Adipose tissue (tissue), 3 donors: ENCODE results near the gene FAM9C. TPM values are rescaled to one million over a fixed set of nuclear protein-coding genes. Genes with fewer than 3 reads are reported as not detected.

Experiments
- H3K27ac ChIP-seq: one replicate; pipeline ENCODE4 v1.5.1; 2013; ENCODE audit warnings: low read depth, low read length
- WGBS, 3 donors: extraction: QIAGEN DNeasy Blood & Tissue Kit; methylation state at CpG; one replicate each; pipeline ENCODE4 v1.1.7; 2013; 5-methylcytosine and 5-hydroxymethylcytosine counted together
- polyA plus RNA-seq, 3 donors: library from polyadenylated mRNA; stranded (reverse); fragments of 200-250 nt; gene quantifications; one replicate each; pipeline ENCODE4 v1.2.3, GENCODE V29; 2013
- donor health status: healthy with polysubstance abuse.
- donor health status: Bipolar disorder and iron deficiency.
- donor health status: healthy.

The FAM9C gene
- polyA plus RNA-seq, 3 donors: 0.09 TPM; not detected in 2

DNA sequence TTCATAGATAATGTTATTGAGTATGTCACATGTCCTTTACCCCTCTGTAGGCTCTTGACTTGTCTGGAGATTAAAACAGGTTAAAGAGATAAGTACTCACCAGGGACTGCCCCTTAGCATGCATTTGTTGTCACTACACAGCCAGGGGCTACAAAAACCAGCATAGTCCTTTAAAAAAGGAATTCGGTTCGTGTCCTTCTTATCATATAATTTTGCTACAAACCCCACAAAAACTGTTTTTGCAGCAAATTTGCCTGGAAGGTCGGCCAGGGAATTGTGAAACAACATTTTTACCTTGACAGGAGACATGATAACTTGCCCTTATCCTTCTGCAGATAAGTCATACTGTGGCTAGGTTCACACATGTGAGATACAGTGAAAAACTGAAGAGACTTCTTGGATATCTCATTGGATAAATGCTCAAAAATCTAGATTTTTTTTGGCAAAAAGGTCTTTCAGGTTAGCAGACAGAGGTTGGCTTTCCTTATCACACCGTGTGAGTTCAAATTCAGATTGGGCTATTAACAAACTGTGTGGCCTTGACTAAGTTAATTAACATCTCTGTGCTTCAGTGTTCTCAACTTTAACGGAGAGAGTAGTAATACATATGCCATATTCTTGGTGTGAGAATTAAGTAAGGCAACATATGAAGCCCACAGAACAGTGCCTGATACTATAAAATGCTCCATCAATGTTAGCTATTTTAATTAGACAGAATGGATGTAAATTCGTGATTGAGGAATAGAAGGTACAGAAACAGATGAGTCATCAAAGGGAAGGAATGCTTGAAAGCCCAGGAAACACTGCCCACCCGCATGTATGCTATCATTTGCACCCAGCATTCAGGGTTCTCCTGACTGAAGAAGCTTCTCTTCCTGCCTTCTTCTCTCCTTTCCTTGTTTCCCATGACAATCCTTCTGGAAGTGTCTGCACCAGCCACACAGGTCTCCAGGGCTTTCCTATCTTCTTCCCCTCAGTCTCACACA lies 30.0 kb downstream of the FAM9C start:
- WGBS, 3 donors: 48 to 57% (median 52%) methylated on average over 7 of the region's 7 CpGs
- no peak overlapping the region for H3K27ac ChIP-seq

DNA sequence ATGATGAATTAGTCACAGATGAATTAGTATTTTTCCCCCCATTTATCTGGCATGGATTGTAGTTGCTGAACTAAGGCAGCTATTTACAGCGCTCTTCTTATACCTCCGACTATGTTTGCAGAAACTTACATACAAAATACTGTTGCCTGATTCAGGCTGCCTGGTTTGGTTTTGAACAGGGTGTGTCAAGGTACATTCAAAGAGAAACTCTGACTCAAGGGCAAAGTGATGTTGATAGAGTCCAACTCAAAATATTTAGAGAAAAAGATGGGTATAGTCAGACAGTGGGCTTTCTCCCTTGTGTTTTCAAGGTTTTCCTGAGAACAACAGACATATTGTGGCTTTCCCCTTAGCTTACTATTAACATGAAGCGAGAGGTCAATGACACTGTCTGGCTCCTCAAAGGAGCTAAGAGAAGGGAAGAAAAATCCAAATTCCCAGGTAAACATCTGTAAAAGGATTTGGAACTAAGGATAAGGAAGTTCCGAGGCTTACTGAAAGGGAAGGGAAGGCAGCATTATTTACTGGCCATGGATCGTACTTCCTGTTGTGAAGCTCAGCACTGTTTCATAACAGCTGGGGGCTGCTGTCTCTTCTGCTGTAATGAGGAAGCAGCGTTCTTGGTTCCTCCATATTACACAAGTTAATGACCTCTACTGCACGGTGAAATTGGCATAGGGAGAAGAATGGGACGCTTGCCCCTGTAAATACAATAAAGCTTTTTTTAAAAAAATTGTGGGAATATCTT lies 30.9 kb downstream of the FAM9C start:
- no peak overlapping the region for H3K27ac ChIP-seq
- WGBS, 3 donors: 22 to 45% (median 33%) methylated on average over 8 of the region's 8 CpGs

DNA sequence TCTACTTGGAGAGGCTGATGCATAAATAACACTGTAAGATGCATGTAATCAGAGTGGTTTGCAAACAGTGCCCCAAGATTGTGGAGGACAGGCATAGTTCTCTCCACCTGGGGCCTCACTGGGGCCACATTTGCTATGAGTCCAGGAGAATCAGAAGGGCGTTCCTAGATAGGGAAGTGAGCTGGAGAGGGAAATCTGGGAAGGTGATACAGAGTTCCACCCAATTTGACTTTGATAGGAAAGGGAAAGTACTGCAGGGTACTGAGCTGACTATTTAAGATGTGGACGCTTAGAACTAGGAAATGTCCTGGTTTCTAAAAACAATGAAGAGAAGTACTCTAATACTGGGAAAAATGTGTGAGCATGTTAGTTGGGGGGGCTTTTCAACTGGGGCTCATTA lies 33.9 kb downstream of the FAM9C start:
- H3K27ac ChIP-seq: no peak overlapping the region
- WGBS, 3 donors: 67 to 79% (median 68%) methylated on average over 2 of the region's 2 CpGs

DNA sequence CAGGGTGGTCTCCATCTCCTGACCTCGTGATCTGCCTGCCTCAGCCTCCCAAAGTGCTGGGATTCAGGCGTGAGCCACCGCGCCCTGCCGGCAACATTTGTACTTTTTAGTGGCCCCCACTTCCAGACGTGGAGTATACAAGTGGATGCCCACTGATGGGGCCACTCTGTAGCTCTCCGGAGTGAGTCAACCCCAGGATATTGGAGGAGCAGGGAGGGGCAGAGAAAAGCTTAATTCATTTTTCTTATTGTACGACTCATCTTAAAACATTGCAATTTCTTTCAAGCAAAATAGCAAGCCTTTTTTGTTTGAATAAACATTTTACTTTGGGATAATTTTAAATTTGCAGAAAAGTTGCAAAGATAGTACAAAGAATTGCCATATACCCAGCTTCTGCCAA lies 34.6 kb downstream of the FAM9C start:
- H3K27ac ChIP-seq: no peak overlapping the region
- WGBS, 3 donors: 88 to 97% (median 89%) methylated on average over 8 of the region's 8 CpGs

DNA sequence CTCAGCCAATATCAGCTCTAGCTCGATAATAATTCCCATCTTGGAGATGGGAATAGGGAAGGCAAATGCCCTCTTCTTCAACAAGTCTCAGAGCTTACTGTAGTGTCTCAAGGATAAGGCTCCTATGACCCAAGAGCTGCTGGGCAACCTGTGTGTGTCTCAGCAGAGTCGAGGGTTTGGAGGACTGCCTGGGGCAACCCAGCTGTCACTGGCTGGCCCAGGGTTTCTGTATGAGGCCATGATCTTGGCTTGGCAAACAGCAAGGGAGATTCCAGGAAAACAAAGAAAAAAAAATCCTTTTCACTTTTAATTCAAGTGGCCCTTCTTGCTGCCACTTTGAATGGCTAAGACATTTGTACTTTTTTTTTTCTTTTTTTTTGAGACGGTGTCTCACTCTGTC lies 35.1 kb downstream of the FAM9C start:
- 46 to 78% (median 63%) methylated on average over 2 to 3 of the region's 3 CpGs for WGBS, 3 donors
- H3K27ac ChIP-seq: no peak overlapping the region

DNA sequence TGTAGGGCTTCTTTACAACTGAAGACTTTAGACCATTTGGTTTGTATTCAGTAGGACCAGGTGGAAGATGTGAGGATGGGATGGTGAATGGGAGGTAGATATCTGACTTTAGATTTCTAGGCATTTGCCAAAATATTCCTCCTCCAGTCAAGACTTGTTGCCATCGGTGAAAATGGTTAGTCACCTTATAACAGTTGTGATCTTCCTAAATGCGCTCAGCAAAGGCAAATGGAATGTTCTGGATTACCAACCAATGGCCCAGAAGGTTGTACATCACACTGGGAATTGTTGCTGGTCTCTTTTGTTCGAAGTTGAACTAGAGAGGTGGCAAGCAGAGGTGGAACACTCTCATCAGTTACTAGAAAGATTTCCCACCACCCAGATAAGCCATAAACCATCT lies 35.6 kb downstream of the FAM9C start:
- WGBS, 3 donors: 89 to 100% (median 91%) methylated on average over 3 of the region's 3 CpGs
- no peak overlapping the region for H3K27ac ChIP-seq

DNA sequence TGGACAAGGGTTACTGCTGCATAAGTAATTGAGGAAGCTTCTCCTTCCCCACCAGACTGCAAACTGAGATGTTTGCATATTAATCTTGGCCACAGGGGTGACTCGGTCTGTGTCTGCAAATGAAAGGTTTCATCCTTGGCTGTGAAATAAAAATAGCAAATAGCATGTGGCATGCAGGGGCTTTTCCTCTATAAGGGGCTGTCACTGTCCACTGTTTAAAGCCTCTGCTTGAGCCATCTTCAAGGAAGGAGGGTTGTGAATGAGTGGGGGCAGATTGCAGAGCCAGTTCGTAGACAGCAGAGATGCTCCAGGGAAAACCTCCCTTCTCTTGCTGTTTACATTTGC lies 36.3 kb downstream of the FAM9C start:
- H3K27ac ChIP-seq: no peak overlapping the region
- WGBS, 3 donors: 34 to 46% (median 41%) methylated on average over 2 of the region's 2 CpGs

DNA sequence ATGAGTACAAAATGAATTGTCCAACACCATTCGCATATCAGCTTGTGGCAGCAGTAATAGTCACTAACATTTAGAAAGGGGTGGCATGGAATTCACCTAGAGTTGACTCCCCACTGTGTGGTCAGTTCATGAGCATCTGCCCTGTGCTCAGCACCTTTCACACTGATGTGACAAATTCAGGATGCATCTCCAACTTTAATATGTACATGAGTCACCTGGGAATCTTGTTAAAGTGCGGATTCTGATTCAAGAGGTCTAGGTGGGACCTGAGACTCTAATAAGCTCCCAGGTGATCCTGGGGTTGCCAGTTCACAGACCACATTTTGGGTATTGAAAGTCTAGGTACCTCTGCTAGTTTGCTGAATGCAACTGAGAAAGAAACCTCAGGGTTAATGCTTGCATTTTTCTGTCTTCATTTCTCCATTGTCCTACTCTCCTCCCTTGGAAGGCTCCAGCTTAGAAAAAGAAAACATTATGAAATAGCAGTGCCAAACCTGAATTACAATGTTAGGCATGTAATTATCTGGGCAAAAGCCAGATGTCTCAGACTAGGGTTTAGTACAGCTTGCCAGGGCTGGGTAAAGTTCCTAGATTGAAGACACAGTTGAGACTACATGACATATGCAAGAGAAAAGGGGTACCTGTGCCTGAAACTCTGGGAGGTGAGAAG lies 36.8 kb downstream of the FAM9C start:
- H3K27ac ChIP-seq: no peak overlapping the region
- 92 to 95% (median 93%) methylated on average over 2 of the region's 2 CpGs for WGBS, 3 donors

DNA sequence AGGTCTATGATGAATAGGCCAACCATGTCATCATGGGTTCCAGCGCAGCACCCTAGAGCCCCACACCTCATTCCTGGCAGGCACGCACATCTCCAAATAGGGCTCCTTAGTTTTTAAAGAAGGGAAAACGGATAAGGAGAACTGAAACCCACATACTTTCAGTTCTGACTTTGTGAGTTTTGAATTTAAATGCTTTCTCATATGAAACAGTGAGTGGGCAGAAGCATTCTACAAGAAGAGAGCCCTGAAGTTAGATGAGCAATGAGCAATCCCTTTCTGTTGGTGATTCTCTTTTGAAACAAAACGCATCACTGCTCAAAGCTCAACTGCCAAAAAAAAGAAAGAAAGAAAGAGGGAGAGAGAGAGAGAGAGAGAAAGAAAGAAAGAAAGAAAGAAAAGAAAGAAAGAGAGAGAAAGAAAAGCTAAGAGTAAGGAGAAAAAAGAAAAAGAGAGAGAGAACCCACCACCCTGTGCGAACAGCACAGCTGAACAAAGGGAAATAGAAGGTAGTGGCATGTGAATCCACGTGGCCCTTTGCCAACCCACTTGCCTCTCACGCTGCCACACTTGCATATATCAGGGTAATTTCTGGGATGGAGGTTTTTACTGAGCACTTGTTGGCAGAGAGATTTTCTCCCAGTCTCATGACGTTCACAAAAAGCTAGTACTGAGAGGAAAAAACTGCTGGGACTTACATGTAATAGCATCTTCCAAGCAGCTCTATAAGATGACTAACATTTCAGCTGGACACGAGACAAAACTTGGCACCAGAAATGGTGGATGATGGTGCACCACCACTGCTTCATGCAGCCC lies 38.6 kb downstream of the FAM9C start:
- H3K27ac ChIP-seq: no peak overlapping the region
- WGBS, 3 donors: 37 to 57% (median 38%) methylated on average over 9 of the region's 9 CpGs

DNA sequence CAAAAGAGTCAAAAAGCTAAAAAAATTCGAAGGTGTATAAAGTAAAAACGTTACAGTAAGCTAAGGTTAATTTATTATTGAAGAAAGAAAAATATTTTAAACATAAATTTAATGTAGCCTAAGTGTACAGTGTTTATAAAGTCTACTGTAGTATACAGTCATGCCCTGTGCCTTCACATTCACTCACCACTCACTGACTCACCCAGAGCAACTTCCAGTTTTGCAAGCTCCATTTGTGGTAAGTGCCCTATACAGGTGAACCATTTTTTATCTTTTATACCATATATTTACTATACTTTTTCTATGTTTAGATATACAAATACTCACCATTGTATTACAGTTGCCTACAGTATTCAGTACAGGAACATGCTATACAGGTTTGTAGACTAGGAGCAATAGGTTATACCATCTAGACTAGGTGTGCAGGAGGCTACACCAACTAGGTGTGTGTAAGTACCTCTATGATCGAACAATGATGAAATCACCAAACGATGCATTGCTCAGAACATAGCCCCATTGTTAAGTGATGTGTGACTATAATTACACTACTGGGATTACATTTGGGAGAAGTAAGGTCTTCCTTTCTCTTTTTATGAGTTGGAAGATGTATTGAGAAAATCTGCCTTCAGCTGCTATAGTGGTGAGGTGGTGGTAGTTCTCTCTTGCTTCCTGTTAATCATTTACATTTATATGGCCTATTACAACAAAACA lies 42.3 kb downstream of the FAM9C start:
- 70 to 80% (median 77%) methylated on average over 4 of the region's 4 CpGs for WGBS, 3 donors
- H3K27ac ChIP-seq: no peak overlapping the region

DNA sequence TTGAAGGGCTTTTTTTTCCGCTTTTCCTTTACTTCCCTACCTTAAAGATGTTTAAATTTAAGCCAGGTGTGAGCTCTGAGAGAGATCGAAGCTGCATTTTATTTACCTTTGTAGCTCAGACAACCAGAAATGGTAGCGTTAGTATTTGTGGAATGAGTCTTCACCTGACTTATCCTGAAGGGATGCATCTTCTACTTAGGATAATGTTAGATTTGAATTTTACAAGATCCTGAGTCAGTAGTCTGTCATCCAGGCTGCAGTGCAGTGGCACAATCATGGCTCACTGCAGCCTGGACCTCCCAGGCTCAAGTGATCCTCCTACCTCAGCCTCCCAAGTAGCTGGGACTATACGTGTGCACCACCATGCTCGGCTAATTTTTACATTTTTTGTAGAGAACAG lies 43.3 kb downstream of the FAM9C start:
- H3K27ac ChIP-seq: no peak overlapping the region
- 88 to 97% (median 93%) methylated on average over 5 of the region's 5 CpGs for WGBS, 3 donors

DNA sequence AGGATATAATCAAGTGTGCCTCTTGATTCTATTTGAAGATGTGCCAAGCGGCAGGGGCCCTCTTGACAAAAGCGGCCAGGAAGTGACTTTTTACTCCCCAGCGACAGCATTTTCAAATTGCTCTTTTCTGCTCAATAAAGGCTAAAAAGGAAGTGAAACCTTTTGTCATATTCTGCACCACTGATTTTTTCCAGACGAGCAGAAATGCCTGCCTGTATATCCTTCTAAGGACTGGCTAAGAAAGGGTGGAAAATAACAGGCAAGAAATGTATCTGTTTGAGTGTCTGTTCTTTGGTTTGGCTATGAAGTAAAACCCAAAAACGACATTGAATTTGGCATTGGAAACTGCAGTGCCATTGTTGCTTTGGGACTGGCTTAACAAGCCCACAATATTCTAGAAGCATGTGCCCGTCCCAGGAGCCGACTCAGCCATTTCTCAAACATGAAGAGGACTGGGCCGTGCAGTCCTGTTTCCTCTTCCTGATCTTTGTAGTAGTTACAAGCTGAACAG lies 44.1 kb downstream of the FAM9C start:
- no peak overlapping the region for H3K27ac ChIP-seq
- 18 to 49% (median 30%) methylated on average over 8 of the region's 8 CpGs for WGBS, 3 donors

DNA sequence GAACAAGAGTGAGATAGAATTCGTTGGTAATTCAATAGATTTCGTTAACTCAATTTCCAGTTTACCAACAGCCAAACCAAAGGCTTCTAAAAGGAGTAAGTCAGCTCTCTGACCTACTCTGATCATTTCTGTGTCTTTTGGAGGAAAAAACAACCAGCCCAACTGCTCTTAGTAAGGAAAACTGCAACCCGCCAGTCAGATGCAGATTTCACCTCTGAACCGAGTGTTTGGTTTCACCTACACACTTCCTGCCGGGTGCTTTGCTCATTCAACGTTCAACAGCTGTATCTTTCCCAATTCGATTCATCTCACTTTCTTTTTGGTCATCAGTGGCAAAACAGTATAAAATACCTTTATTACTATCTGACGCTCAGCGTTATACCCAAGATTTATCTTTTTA lies 45.0 kb downstream of the FAM9C start:
- no peak overlapping the region for H3K27ac ChIP-seq
- 48 to 56% (median 48%) methylated on average over 9 of the region's 9 CpGs for WGBS, 3 donors

DNA sequence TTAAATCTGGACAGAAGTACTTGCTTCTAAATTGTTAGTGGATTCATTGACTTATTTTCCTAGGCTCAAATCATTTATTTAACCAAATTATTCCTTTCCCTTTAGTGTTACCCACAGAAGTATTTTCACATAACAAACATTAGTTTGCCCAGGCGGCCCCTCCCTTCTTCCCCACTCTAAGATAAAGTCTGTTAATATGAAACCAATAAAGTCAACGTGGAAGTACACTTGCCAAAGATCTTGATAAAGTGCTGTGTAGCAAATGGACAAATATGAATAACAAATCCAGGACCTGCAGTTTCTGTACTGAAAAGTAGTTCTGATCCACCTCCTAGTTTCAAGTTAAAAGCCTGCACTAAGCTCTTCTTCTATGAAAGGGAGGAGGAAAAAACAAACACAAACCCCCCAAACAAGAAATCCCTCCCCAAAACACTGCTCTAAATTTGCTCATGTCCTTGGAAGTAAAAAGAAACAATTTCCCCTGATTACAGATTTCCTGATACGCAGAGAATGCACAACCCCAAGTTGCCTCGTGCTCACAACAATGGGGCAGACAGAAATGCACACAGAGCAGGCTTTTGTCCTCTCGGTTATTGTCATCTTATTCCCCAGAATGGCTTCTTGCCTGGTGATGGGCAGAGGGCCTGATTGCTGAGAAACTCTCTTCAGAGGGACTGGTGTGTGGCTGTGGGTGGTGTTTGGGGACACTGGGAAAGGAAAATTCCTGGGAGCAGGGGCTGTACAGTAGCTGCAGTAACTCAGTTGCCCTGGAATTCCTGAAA lies 46.3 kb downstream of the FAM9C start:
- 11 to 48% (median 36%) methylated on average over 5 of the region's 5 CpGs for WGBS, 3 donors
- no peak overlapping the region for H3K27ac ChIP-seq

DNA sequence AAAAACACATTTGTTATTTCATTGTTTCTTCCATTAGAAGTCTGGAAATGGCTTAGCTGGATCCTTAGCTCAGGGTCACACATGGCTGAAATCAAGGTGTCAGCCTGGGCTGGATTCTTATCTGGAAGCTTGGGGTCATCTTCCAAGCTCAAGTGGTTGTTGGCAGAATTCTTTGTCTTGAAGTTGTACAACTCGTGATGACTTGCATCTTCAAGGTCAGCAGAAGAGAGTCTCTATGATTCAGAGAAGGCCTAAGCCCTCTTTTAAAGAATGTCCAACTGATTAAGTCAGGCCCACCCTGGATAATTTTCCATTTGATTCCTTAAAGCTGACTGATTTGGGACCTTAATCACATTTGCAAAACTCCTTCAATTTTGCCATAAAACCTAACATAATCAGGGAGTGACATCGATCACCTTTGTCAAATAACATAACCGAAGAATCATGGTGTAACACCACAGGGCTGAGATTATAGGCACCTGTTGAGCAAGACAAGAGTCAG lies 47.4 kb downstream of the FAM9C start:
- 33 to 87% (median 76%) methylated on average over 3 of the region's 3 CpGs for WGBS, 3 donors

DNA sequence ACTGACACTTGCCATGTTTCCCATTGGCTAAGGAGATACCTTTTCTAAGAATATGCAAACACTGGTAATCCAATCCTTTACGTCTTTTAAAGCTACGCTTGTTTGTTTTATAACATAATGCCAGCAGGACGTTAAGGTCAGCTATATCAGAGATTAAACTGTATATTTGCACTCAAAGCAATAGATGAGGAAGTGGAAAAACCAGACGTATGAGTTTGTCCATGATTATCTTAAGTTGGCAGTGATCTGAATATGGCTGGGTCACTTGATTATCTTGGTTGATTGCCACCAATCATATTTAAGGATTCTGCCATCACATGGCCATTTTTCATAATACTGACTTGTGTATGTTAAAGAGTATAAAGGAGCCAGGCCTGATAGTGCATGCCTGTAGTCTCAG lies 50.1 kb downstream of the FAM9C start:
- WGBS, 3 donors: 20 to 77% (median 57%) methylated on average over 4 of the region's 4 CpGs
- no peak overlapping the region for H3K27ac ChIP-seq

More for the DNA sequence above, 47.4 kb downstream of the FAM9C start:
- H3K27ac ChIP-seq: no peak overlapping the region

DNA sequence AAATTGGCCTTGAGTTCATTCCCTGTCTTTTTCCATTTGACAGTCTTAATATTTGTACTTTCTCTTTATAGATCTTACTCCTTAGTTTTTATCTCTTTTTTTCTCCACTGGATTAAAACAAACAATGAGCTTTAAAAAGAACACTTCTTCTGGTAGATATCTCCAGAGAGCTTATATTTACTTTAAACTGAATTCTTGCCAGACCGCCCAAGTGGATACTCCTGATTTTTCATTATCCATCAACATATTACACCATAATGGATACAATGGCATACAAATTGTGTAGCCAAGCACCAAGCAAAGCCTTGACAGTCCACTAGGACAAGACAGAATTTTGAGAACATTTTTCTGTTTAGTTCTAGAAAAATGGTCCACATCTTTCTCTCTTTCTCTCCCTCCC lies 50.6 kb downstream of the FAM9C start:
- WGBS, 3 donors: 32 to 89% (median 87%) methylated on average over 1 of the region's 1 CpG
- no peak overlapping the region for H3K27ac ChIP-seq
